H1 (cell line): ENCODE results near the gene RNASE9. TPM values are rescaled to one million over a fixed set of nuclear protein-coding genes. Genes with fewer than 3 reads are reported as not detected.
A peak's percentile ranks its signal among the peaks of the same experiment; 100 is the strongest.

Source experiments
- CTCF ChIA-PET: fragments of 300-600 bp; sonication (Branson Sonifier 250); formaldehyde crosslinking; loops from one replicate; lab custom pipeline; 2021; ENCODE audit not compliant: partially characterized antibody; lab: Charles Lee
- POLR2A ChIA-PET: fragments of 300-600 bp; sonication (Branson Sonifier 250); formaldehyde crosslinking; loops from one replicate; lab custom pipeline; 2021; ENCODE audit warnings: inconsistent platforms; ENCODE audit not compliant: partially characterized antibody; lab: Charles Lee
- DNase-seq, 2 experiments: peaks; one replicate each; pipeline versions ENCODE4 v3.0.0 to v3.0.0-alpha.2; 2010 to 2022; ENCODE audit warnings: low spot score in 2 of 2, low read depth in 1 of 2, mixed read lengths in 1 of 2
- FAIRE-seq: peaks from 2 replicates; lab custom pipeline; 2011; peaks lifted over from hg19 to GRCh38; lab: Jason Lieb, UNC
- H2AFZ ChIP-seq: 2 replicates; pipeline ENCODE4 v1.8.1; 2012; ENCODE audit warnings: low read length, inconsistent platforms
- H2AK5ac ChIP-seq: 2 replicates; pipeline ENCODE4 v1.6.1; 2013; ENCODE audit warnings: low read depth, low read length
- H2BK120ac ChIP-seq: replicated peaks from 2 replicates; pipeline ENCODE3; 2013; ENCODE audit warnings: low read depth, low read length, inconsistent platforms
- H2BK12ac ChIP-seq: 2 replicates; pipeline ENCODE4 v1.6.1; 2013; ENCODE audit warnings: low read depth, low read length
- H2BK15ac ChIP-seq: 2 replicates; pipeline ENCODE4 v1.6.1; 2013; ENCODE audit warnings: low read length
- H2BK20ac ChIP-seq: 2 replicates; pipeline ENCODE4 v1.6.1; 2013; ENCODE audit warnings: low read length
- H2BK5ac ChIP-seq: 2 replicates; pipeline ENCODE4 v1.6.1; 2013; ENCODE audit warnings: low read depth, low read length
- H3K14ac ChIP-seq: 2 replicates; pipeline ENCODE4 v1.6.1; 2013; ENCODE audit warnings: inconsistent platforms; ENCODE audit not compliant: insufficient read length
- H3K18ac ChIP-seq: 2 replicates; pipeline ENCODE4 v1.6.1; 2013; ENCODE audit warnings: low read length; ENCODE audit errors: extremely low read depth
- H3K23ac ChIP-seq: 2 replicates; pipeline ENCODE4 v1.6.1; 2013; ENCODE audit warnings: inconsistent platforms; ENCODE audit not compliant: insufficient read length
- H3K23me2 ChIP-seq: 2 replicates; pipeline ENCODE4 v1.6.1; 2013; ENCODE audit warnings: low read depth, low read length
- H3K27ac ChIP-seq: 2 replicates; pipeline ENCODE4 v1.6.1; 2011; ENCODE audit warnings: low read depth, low read length, inconsistent platforms
- H3K27me3 ChIP-seq, 4 experiments: replicated peaks in 1 of 4; 1 replicate in 1 of 4; 2 replicates in 3 of 4; pipeline versions ENCODE4 v1.6.1 to v1.8.1; 2011 to 2013; ENCODE audit warnings: low read length in 3 of 4, mild to moderate bottlenecking in 3 of 4, inconsistent platforms in 2 of 4, mixed read lengths in 2 of 4, moderate library complexity in 1 of 4; ENCODE audit not compliant: control insufficient read depth in 3 of 4, insufficient read depth in 3 of 4; ENCODE audit errors: extremely low read depth in 1 of 4
- H3K36me3 ChIP-seq, 4 experiments: 2 replicates each; pipeline versions ENCODE4 v1.6.1 to v1.8.1; 2011 to 2013; ENCODE audit warnings: mild to moderate bottlenecking in 4 of 4, low read length in 3 of 4, moderate library complexity in 2 of 4, control low read depth in 1 of 4, inconsistent platforms in 1 of 4; ENCODE audit not compliant: insufficient read depth in 4 of 4, control insufficient read depth in 2 of 4
- H3K4ac ChIP-seq: replicated peaks from 2 replicates; pipeline ENCODE3; 2013; ENCODE audit warnings: low read length, low read depth, mixed read lengths, inconsistent platforms; ENCODE audit not compliant: insufficient read length
- H3K4me1 ChIP-seq, 4 experiments: replicated peaks in 1 of 4; 1 replicate in 1 of 4; 2 replicates in 3 of 4; pipeline versions ENCODE4 v1.6.1 to v1.8.1; 2011 to 2013; ENCODE audit warnings: low read length in 3 of 4, inconsistent platforms in 2 of 4, mixed read lengths in 1 of 4; ENCODE audit not compliant: insufficient read depth in 4 of 4, control insufficient read depth in 3 of 4
- H3K4me2 ChIP-seq, 2 experiments: 2 replicates each; pipeline versions ENCODE4 v1.6.1 to v1.8.1; 2011 to 2013; ENCODE audit warnings: low read depth in 2 of 2, low read length in 2 of 2, control low read depth in 1 of 2, inconsistent platforms in 1 of 2, mild to moderate bottlenecking in 1 of 2; ENCODE audit not compliant: insufficient read depth in 1 of 2
- H3K4me3 ChIP-seq, 4 experiments: fragments of 200-600, 300-600 bp in 1 of 4; sonication (generic), shearing (Covaris generic), sonication (Bioruptor Twin) in 1 of 4; 2 replicates each; pipeline versions ENCODE4 v1.5.1 to v1.8.1; 2011 to 2016; ENCODE audit warnings: low read length in 4 of 4, low read depth in 3 of 4, control low read depth in 2 of 4, inconsistent platforms in 2 of 4, mild to moderate bottlenecking in 2 of 4, mixed read lengths in 1 of 4, moderate library complexity in 1 of 4; ENCODE audit not compliant: insufficient read depth in 2 of 4; ENCODE audit errors: extremely low read depth in 1 of 4
- H3K56ac ChIP-seq: replicated peaks from 2 replicates; pipeline ENCODE3; 2013; ENCODE audit warnings: low read depth, mild to moderate bottlenecking, mixed read lengths, low read length, inconsistent platforms; ENCODE audit not compliant: insufficient read length
- H3K79me1 ChIP-seq: 2 replicates; pipeline ENCODE4 v1.6.1; 2013; ENCODE audit warnings: low read depth, low read length, control low read depth
- H3K79me2 ChIP-seq, 2 experiments: 2 replicates each; pipeline versions ENCODE4 v1.6.1 to v1.8.1; 2012 to 2013; ENCODE audit warnings: low read length in 2 of 2, mild to moderate bottlenecking in 2 of 2, inconsistent platforms in 1 of 2; ENCODE audit not compliant: insufficient read depth in 2 of 2, control insufficient read depth in 1 of 2
- H3K9ac ChIP-seq, 4 experiments: replicated peaks in 1 of 4; 1 replicate in 1 of 4; 2 replicates in 3 of 4; pipeline versions ENCODE4 v1.6.1 to v1.8.1; 2011 to 2013; ENCODE audit warnings: low read depth in 3 of 4, low read length in 3 of 4, control low read depth in 2 of 4, mild to moderate bottlenecking in 2 of 4, moderate library complexity in 2 of 4, inconsistent platforms in 1 of 4; ENCODE audit errors: extremely low read depth in 1 of 4
- H3K9me3 ChIP-seq, 2 experiments: 2 replicates each; pipeline versions ENCODE4 v1.6.1 to v1.8.1; 2012 to 2013; ENCODE audit warnings: mild to moderate bottlenecking in 2 of 2, moderate library complexity in 2 of 2, control low read depth in 1 of 2, inconsistent platforms in 1 of 2, low read depth in 1 of 2, low read length in 1 of 2, mixed read lengths in 1 of 2; ENCODE audit not compliant: insufficient read depth in 2 of 2
- H4K20me1 ChIP-seq, 2 experiments: replicated peaks in 1 of 2; 2 replicates each; pipeline versions ENCODE3 to v1.8.1; 2011 to 2013; ENCODE audit warnings: inconsistent platforms in 2 of 2, low read length in 2 of 2, mild to moderate bottlenecking in 1 of 2; ENCODE audit not compliant: insufficient read depth in 2 of 2, control insufficient read depth in 1 of 2
- H4K5ac ChIP-seq: 2 replicates; pipeline ENCODE4 v1.6.1; 2013; ENCODE audit warnings: low read length, low read depth, mixed read lengths, inconsistent platforms; ENCODE audit not compliant: insufficient read length
- H4K8ac ChIP-seq: 2 replicates; pipeline ENCODE4 v1.8.0; 2013; ENCODE audit warnings: mild to moderate bottlenecking, moderate library complexity, low read length, inconsistent platforms; ENCODE audit not compliant: insufficient read depth; ENCODE audit errors: extremely low read depth
- H4K91ac ChIP-seq: replicated peaks from 2 replicates; pipeline ENCODE3; 2013; ENCODE audit warnings: low read length, mixed read lengths, inconsistent platforms; ENCODE audit not compliant: insufficient read length
- CEBPB ChIP-seq: IDR thresholded peaks from 2 replicates; pipeline ENCODE4 v1.6.1; 2012; ENCODE audit warnings: low read depth, low read length
- HDAC2 ChIP-seq, 2 experiments: fragments of 300-600 bp in 1 of 2; sonication (generic) in 1 of 2; IDR thresholded peaks; 2 replicates each; pipeline ENCODE4 v1.6.1; 2011 to 2012; ENCODE audit warnings: low read depth in 2 of 2, low read length in 2 of 2, mild to moderate bottlenecking in 2 of 2, moderate library complexity in 2 of 2, borderline replicate concordance in 1 of 2, inconsistent platforms in 1 of 2
- KDM5A ChIP-seq: fragments of 200-600 bp; IDR thresholded peaks from 2 replicates; pipeline ENCODE4 v1.7.1; 2012; ENCODE audit warnings: mild to moderate bottlenecking, low read length, inconsistent platforms, mixed read lengths
- SAP30 ChIP-seq: fragments of 300-600 bp; sonication (generic); IDR thresholded peaks from 2 replicates; pipeline ENCODE4 v1.7.1; 2012; ENCODE audit warnings: low read length, moderate library complexity, mild to moderate bottlenecking, inconsistent platforms; ENCODE audit not compliant: insufficient read depth, insufficient replicate concordance
- SP2 ChIP-seq: IDR thresholded peaks from 2 replicates; pipeline ENCODE4 v1.6.1; 2012; ENCODE audit warnings: mild to moderate bottlenecking, low read length, inconsistent platforms
- TAF1 ChIP-seq: IDR thresholded peaks from 2 replicates; pipeline ENCODE4 v1.6.1; 2011; ENCODE audit warnings: mild to moderate bottlenecking, low read depth, low read length
- TBP ChIP-seq: IDR thresholded peaks from 2 replicates; pipeline ENCODE4 v1.6.1; 2011; ENCODE audit warnings: low read depth, low read length, improper control_type of control experiment
- TCF12 ChIP-seq: IDR thresholded peaks from 2 replicates; pipeline ENCODE4 v1.6.1; 2011; ENCODE audit warnings: low read depth, mild to moderate bottlenecking, low read length
- ZNF274 ChIP-seq: IDR thresholded peaks from 2 replicates; pipeline ENCODE4 v1.7.0; 2012; ENCODE audit warnings: low read length, borderline replicate concordance; ENCODE audit errors: extremely low read depth
- WGBS, 2 experiments: shearing (Covaris generic) in 1 of 2; methylation state at CpG; one replicate each; pipeline versions ENCODE4 v1.1.6 to v1.1.7; 2013 to 2015; ENCODE audit warnings: low lambda C conversion rate in 2 of 2, mixed read lengths in 2 of 2, inconsistent platforms in 1 of 2, low coverage in 1 of 2, missing lambda C conversion rate in 1 of 2; ENCODE audit not compliant: insufficient replicate concordance in 2 of 2, insufficient coverage in 1 of 2, insufficient read length in 1 of 2; ENCODE audit errors: extremely low coverage in 1 of 2, missing lambda C conversion rate in 1 of 2; 5-methylcytosine and 5-hydroxymethylcytosine counted together
- polyA plus RNA-seq, 7 experiments: library from polyadenylated mRNA; depleted of rRNA in 3 of 7; stranded (reverse) in 5 of 7; unstranded in 2 of 7; fragments of >200 nt in 5 of 7; fragments of 200-250 nt in 2 of 7; gene quantifications; 1 replicate in 5 of 7; 2 replicates in 1 of 7; 4 replicates in 1 of 7; pipeline versions ENCODE4 v1.2.1 to v1.2.3, GENCODE V29; 2011 to 2013; ENCODE audit warnings: missing spikeins in 2 of 7, mixed read lengths in 2 of 7
- total RNA-seq: library from RNA; stranded (reverse); fragmentation: NEBNext Ultra II Directional; extraction: Animal tissue kit (Norgen Biotek cat#: 25700); gene quantifications from 2 replicates; pipeline ENCODE4 v1.2.1, GENCODE V29; 2021
- TF ChIP-seq, protein P1 (sequence below): IDR thresholded peaks from 2 replicates; pipeline ENCODE4 v1.6.1; 2012; ENCODE audit warnings: low read length, inconsistent platforms

The RNASE9 gene
- total and polyA plus RNA-seq, 2 of the 8 experiments (the other 6 are each of a cell fraction or from before 2014, with no cell fraction given), result 0.06 TPM; not detected in 1

DNA sequence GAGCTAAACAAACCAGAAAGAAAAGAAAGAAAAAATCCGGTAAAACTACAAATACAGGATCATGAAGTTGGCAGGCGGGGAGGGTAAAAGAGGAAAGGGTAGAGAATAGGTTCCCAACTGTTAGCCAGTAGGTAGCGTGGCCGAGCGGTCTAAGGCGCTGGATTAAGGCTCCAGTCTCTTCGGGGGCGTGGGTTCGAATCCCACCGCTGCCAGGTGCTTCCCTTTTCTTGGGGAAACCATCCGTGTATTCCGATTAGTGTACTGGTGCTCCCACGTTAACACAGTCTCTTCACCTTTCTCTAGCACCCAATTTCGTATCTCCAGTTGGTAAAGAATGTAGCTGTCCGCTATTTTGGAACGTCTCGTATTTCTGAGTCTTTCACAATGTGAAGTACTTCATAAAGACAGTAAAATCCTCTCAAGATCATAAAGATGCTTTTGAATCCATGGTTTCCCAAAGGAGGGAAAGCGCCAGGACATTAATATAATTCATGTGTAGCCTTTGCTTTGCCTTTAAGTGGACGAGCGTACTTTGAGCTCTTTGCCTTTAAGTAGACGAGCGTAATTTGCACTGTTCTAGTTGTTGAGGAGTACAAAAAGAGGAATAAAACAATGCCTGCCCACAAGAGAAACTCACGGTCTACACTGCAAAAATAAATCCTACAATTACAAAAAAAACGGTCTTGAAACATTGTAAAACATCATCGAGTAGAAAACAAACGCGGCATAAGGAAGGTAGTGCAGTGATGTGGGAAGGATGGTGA lies 49.3 kb upstream of the RNASE9 start:
- Histone ChIP-seq H2AFZ (peak overlapping the region; percentile 96), H3K9ac (peak overlapping the region; percentile 51 to 80 (median 61); a peak in 6 of 7 replicates), H2BK12ac (no peak overlapping the region), H2BK120ac (no peak overlapping the region), H3K79me2 (no peaks in the 10 kb centered on the region), H3K23me2 (peaks cover 4% of the 10 kb centered on the region), H2BK5ac (0 out of 2 replicates have a peak overlapping the region, but pooled peaks have one; percentile 37), H3K56ac (peak overlapping the region; percentile 9), H4K5ac (no peak overlapping the region), H3K23ac (no peak overlapping the region), H3K18ac (no peak overlapping the region), H3K14ac (no peak overlapping the region), H4K20me1 (no peaks in the 10 kb centered on the region), H3K27me3 (no peaks in the 10 kb centered on the region), H3K79me1 (no peaks in the 10 kb centered on the region), H4K91ac (no peak overlapping the region), H3K36me3 (no peaks in the 10 kb centered on the region), H3K4me1 (peaks cover 0 to 2% (median 0%) of the 10 kb centered on the region in 4 experiments; a peak in 2 of 7 replicates), H3K4me2 (peak overlapping the region; percentile 66 to 78), H3K4ac (no peak overlapping the region), H2BK20ac (no peak overlapping the region), H3K9me3 (no peaks in the 10 kb centered on the region), H4K8ac (no peak overlapping the region), H2BK15ac (no peak overlapping the region), H3K4me3 (peak overlapping the region; percentile 61 to 98 (median 95)), H3K27ac (peak overlapping the region; percentile 8; the same call in 1 of the 2 replicates), H2AK5ac (no peak overlapping the region)
- DNase-seq (peak in 1 of 2 experiments; percentile 94), FAIRE-seq (no peak)
- POLR2A ChIA-PET, result interaction anchor here (0.6 to 7.8 kb wide), 3 partner anchors 21 to 285 kb away, joined by 3 to 49 read pairs (median 3); partner anchors contain the start of gene PNP
- 12% methylated on average over 27 of the region's 27 CpGs; no CpG with 5 or more reads in 1 of the 2 experiments for WGBS, 2 experiments
- CTCF ChIA-PET, result interaction anchor here (0.7 to 8.9 kb wide), 23 partner anchors 11 to 282 kb away, joined by 3 to 114 read pairs (median 4); partner anchors contain the start of genes RNASE11, RNASE9 and TEP1
- TF ChIP-seq TBP (peak; percentile 99), TAF1 (no peak), CEBPB (peak; percentile 71), SAP30 (no peak), SP2 (no peak), KDM5A (no peak), TCF12 (no peak), HDAC2 (IDR thresholded peaks at IDR 0.05; ENCODE audit: borderline replicate concordance in 1 of 2, low read depth in 2 of 2, low read length in 2 of 2) (0 out of 4 replicates have a peak, but pooled peaks of 1 of the 2 experiments have one; percentile 59), ZNF274 (no peak)
- TF ChIP-seq, protein P1, sequence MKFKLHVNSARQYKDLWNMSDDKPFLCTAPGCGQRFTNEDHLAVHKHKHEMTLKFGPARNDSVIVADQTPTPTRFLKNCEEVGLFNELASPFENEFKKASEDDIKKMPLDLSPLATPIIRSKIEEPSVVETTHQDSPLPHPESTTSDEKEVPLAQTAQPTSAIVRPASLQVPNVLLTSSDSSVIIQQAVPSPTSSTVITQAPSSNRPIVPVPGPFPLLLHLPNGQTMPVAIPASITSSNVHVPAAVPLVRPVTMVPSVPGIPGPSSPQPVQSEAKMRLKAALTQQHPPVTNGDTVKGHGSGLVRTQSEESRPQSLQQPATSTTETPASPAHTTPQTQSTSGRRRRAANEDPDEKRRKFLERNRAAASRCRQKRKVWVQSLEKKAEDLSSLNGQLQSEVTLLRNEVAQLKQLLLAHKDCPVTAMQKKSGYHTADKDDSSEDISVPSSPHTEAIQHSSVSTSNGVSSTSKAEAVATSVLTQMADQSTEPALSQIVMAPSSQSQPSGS, result no peak
